Measurements from ENCODE around the gene FUT6.
"Not testable (repeated sequence)": the region's sequence is repeated elsewhere in the genome, so short reads cannot be mapped to it uniquely, and the experiment has no call there.

FUT6 gene

DNA sequence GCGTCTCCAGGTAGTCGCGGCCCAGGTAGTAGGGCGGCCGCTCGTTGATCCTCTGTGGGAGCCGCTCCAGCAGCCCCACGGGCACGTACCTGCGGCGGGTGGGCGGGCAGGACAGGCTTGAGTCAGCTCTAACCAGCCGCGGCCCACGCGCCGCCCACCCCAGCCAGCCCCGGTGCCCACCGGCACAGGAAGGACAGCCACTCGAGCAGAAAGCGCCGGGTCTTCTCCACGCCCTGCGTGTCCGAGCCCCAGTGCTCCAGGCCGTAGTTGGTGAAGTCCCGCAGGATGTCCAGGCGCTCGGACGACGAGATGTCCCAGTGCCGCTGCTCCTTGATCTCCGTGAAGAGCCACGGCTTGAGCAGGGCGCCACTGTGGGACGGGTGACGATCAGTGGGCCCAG lies 54.1 kb downstream of the FUT6 start:
- no peak for DNase-seq (ENCODE audit: low read depth)

DNA sequence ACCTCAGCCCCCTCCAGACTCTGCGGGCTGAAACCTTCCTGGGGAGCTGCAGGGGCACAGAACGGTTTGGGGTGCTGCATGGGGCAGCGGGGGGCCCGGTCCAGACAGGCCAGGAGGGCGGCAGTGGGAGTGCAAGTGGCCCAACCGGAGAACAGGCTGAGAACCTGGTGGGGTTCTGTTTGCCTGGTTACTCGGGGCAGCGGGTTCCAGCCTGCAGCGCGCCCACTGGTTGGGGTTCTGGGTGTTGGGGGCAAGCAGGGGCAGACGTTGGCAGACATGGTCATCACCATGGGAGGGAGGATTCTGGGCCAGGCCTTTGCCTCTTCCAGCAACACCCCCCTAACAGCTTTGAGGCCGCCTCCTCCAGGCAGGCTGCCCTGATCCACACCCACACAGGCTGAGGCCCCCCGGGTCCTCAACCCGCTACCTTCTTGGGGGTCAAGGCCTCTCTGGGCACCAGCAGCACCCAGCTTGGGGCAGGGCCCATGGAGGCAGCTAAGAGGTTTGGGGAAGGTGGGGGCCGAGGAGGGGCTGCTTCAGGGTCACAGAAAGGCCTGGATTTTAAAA lies 54.8 kb downstream of the FUT6 start, which contains the start of gene PRR22:
Gene PRR22, minus strand, starts transcription at position 166 of the 567 bp plus-strand sequence. Its CDS starts 86 bp downstream, at position 80.
- DNase-seq (ENCODE audit: low read depth): no peak

DNA sequence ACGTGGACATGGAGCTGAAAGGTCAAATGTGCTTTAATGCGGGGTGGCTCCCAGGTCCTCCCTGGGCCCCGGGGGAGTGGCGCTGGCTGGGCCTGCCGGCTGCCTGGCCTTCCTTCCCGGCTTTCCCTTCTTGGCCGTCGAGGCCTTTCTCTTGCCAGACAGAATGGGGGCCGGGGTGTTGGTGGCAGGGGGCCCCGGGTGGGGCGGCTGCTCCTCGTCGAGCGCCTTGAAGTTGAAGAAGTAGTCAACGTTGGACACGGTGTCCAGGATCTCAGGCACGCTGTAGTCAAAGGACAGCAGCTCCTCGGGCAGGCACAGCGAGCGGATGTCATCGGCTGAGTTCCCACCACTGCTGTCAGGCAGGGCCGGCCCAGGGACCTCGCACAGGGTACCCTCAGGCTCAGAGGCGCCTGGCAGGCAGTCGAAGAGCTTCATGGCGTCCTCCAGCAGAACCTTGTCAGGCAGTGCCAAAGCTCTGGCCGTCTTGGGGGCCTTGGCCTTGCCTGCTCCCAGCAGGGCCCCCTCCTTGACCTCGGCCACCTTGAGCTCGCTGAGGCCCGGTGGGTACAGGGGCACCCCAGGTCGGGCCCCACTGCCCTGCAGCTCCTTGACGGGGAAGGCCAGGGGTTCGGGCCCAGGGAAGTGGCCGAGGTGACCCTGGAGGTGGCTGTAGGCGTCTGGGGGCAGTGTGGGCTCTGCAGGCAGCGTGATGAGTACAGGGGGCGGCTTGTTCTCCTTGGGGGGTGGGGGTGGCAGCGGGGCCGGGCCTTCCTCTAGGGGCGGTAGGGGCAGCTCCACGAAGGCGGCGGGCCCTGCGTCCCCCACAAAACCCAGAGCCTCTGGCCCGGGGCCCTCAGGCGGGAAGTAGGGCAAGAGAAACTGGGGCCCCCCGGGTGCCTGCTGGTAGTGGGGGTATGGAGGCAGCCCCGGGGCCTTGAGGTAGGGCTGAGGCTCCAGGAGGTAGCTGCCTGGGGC lies 56.3 kb downstream of the FUT6 start:
- no peak for DNase-seq (ENCODE audit: low read depth)

DNA sequence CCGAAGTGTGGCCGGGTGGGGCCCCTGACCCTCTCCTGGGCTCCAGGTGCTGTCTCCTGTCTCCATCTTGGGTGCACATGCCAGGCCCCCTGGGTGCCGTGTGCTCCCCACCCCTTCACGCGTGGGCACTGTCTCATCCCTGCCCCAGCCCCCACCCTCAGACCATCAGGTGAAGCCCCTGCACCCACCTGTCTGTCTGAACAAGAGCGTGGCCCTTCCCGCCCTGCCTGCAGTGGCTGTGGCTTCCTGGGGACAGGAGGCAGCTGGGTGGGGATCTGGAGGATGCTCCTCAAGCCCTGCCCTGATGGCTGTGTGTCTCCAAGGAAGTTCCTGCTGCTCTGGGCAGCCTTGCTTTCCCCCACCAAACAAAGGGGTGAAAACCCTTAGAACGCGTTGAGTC lies 57.2 kb downstream of the FUT6 start:
- no peak for DNase-seq (ENCODE audit: low read depth)

DNA sequence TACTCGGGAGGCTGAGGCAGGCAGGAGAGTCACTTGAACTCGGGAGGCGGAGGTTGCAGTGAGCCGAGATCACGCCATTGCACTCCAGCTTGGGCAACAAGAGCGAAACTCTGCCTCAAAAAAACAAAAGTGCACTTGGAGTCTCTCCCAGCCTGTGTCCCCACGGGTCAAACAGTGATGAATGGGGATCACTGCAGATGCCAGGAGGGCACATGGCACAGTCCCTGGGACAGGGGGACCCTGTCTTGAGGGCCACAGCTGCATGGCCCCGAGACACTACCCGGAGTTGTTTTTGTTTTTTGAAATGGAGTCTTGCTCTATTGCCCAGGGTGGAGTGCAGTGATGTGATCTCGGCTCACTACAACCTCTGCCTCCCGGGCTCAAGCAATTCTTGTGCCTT lies 58.6 kb downstream of the FUT6 start:
- not testable (repeated sequence) for DNase-seq (ENCODE audit: low read depth)
